Mucosa of descending colon (tissue), 3 donors: ENCODE measurements around the gene ATF6B. TPM values are rescaled to one million over a fixed set of nuclear protein-coding genes. Genes with fewer than 3 reads are reported as not detected.
A peak's percentile ranks its signal among the peaks of the same experiment; 100 is the strongest.
"Not testable (repeated sequence)": the region's sequence is repeated elsewhere in the genome, so short reads cannot be mapped to it uniquely, and the experiment has no call there.

Experiments used
- ATAC-seq: fragments of 200-7000 bp; cut with Tn5 transposase; one replicate; pipeline ENCODE4 v1.9.1; 2020; ENCODE audit warnings: mild to moderate bottlenecking, moderate library complexity
- DNase-seq, 3 donors: peaks; one replicate each; pipeline ENCODE4 v3.0.0-alpha.2; 2020
- H3K36me3 ChIP-seq: fragments of 200-600 bp; one replicate; pipeline ENCODE4 v1.8.0; 2021; ENCODE audit warnings: low read depth, mild to moderate bottlenecking
- H3K4me1 ChIP-seq: fragments of 200-600 bp; one replicate; pipeline ENCODE4 v1.8.0; 2021; ENCODE audit warnings: low read depth, mild to moderate bottlenecking
- H3K4me3 ChIP-seq: fragments of 200-600 bp; one replicate; pipeline ENCODE4 v1.8.0; 2021; ENCODE audit warnings: mild to moderate bottlenecking
- H3K9me3 ChIP-seq: fragments of 200-600 bp; one replicate; pipeline ENCODE4 v1.8.0; 2021; ENCODE audit warnings: mild to moderate bottlenecking
- intact Hi-C, 2 donors: fragments of 100-400 bp; cut with DNase I in 1 of 2; cut with micrococcal nuclease in 1 of 2; formaldehyde crosslinking; loops; one replicate each; pipeline versions ENCODE4 v1.11.0 to v1.11.1; 2022; cut with DNase I, micrococcal nuclease
- microRNA-seq: library from miRNA; unstranded; fragments of <30 nt; microRNA quantifications from one replicate; pipeline ENCODE4, GENCODE V29; 2019
- total RNA-seq, 3 donors: library from RNA; stranded (reverse); fragmentation: NEBNext Ultra II Directional in 2 of 3; extraction: Animal tissue kit (Norgen Biotek cat#: 25700) in 2 of 3; gene quantifications; one replicate each; pipeline versions ENCODE4 v1.2.1 to v1.2.4, GENCODE V29; 2021 to 2023
- TF ChIP-seq, protein P1 (sequence below): fragments of 200-600 bp; IDR thresholded peaks from one replicate; pipeline ENCODE4 v1.8.0; 2022; ENCODE audit warnings: antibody characterized with exemption, mild to moderate bottlenecking
- donor health status: DM: no; HTN: no; CAD: no; lungs with moderate emphysema.
- donor health status: DM: no; HTN: no; CAD: no.
- donor health status: DM: no; HTN: yes; CAD: no.

The ATF6B gene
- total RNA-seq, 3 donors from 2014 or later: 79.9 to 121 (median 97.4) TPM

DNA sequence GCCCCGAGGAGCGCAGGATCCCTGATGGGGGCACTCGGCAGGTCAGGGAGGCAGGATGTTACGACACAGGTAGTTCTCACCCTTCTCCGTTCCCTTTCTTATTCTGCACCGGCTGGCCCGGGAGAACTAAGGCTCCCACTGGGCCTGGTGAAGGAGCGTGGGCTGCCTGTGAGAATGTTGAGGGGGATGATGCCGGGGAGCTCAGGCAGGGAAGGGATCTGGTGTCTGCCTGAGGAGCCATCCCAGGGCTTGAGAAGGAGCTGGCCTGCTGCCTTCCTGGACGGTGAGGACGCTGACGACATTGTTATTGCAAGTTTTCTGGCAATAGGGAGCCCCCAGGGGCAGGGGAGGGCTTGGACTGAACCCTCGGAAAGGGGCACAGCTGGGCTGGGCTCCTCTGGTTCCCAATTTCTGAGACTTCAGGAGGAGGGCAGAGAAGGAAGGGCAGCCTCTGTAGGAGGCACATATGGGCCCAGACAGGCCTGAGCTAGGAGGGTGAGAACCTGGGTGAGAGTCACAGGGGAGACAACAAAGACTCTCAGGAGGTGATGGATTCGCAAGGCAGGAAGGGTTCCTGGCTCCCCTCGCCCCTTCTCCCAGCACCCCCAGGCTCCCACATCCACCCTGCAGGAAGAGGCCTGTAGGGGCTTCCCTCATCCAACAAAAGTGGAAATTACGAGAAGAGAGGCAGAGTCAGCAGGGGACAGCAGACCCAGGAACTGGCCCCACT, 57.1 kb downstream of the ATF6B start:
- intact Hi-C loops: no loop called here
- H3K4me1 ChIP-seq: no peaks in the 10 kb centered on the region
- H3K9me3 ChIP-seq: no peaks in the 10 kb centered on the region
- ATAC-seq (peak; percentile 36), DNase-seq (peak in 2 of 3 donors; percentile 15 to 53)
- H3K4me3 ChIP-seq: no peak overlapping the region
- TF ChIP-seq, protein P1, sequence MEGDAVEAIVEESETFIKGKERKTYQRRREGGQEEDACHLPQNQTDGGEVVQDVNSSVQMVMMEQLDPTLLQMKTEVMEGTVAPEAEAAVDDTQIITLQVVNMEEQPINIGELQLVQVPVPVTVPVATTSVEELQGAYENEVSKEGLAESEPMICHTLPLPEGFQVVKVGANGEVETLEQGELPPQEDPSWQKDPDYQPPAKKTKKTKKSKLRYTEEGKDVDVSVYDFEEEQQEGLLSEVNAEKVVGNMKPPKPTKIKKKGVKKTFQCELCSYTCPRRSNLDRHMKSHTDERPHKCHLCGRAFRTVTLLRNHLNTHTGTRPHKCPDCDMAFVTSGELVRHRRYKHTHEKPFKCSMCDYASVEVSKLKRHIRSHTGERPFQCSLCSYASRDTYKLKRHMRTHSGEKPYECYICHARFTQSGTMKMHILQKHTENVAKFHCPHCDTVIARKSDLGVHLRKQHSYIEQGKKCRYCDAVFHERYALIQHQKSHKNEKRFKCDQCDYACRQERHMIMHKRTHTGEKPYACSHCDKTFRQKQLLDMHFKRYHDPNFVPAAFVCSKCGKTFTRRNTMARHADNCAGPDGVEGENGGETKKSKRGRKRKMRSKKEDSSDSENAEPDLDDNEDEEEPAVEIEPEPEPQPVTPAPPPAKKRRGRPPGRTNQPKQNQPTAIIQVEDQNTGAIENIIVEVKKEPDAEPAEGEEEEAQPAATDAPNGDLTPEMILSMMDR: no peak
- H3K36me3 ChIP-seq: no peaks in the 10 kb centered on the region

DNA sequence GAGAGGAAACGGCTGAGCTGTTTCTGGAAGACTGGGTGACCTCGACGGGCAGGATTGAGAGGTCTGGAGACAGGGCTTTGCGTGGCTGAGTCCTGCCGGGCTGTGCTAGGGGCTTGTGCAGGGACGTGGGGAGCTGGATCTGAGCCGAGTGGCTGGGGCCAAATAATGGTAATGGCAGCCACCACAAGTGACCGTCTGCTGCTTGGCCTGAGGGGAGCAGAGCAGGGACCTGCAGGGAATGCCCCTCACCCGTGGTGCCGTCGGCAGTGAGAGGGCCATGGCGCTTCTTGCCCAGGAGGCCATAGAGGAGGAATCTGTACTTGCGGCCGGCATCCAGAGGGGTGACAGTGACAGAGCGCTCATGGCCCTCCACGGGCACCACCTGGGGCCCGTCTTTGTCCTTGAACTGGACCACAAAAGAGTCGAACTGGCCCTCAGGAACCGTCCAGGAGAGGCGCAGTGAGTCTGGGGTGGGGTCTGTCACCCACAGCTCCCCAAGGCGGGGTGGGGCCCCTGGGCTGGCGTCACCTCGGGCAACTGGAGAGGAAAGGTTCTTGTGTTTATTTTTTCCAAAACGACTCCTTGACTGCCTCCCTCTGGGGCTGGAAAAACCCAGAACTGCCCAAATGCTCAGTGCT, 58.0 kb downstream of the ATF6B start:
- TF ChIP-seq, protein P1: no peak
- Histone ChIP-seq H3K4me3 (no peak overlapping the region), H3K4me1 (no peaks in the 10 kb centered on the region), H3K36me3 (no peaks in the 10 kb centered on the region), H3K9me3 (no peaks in the 10 kb centered on the region)
- DNase-seq: peak in 1 of 3 donors; percentile 36
- no peak for ATAC-seq
- intact Hi-C loops: no loop called here

DNA sequence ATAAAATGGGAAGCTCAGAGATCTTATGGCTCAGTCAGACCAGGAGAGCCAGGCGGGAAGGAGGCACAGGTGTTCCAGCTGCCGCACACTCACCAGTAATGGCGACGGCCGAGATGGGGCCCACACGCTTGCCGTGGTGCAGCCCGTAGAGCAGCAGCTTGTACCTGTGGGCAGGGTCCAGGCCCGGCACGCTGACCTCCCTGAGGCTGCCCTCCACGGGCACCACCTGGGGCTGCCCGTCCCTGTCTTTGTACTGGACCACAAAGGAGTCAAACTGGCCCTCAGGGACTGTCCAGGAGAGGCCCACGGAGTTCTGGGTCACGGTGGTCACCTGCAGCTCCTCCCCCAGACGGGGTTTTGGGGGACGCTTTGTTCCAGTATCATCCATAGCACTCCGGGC, 58.6 kb downstream of the ATF6B start:
- DNase-seq: peak in 1 of 3 donors; percentile 31
- no peaks in the 10 kb centered on the region for H3K9me3 ChIP-seq
- intact Hi-C loops: no loop called here
- no peaks in the 10 kb centered on the region for H3K36me3 ChIP-seq
- no peaks in the 10 kb centered on the region for H3K4me1 ChIP-seq
- H3K4me3 ChIP-seq: no peak overlapping the region
- no peak for ATAC-seq
- TF ChIP-seq, protein P1: no peak

DNA sequence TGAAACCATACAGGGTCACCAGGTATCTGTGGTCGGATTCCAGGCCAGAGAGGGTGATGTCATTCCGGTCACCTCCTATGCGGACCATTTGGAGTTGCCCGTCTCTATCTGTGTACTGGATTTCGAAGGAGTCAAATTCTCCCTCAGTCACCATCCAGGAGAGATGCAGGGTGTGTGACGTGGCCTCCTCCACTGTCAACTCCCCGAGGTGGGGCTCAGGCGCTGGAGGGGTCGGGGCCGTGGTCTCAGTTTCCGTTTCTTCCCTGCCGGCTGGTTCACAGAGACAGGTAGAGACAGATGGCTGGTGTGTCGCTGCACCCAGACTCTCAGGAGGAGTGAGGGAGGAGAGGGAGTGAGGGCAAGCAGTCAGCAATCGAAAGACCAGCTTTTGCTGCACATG, 59.2 kb downstream of the ATF6B start:
- Histone ChIP-seq H3K4me1 (no peaks in the 10 kb centered on the region), H3K36me3 (no peaks in the 10 kb centered on the region), H3K9me3 (no peaks in the 10 kb centered on the region), H3K4me3 (no peak overlapping the region)
- intact Hi-C loops: no loop called here
- no peak for DNase-seq
- TF ChIP-seq, protein P1: no peak
- no peak for ATAC-seq

DNA sequence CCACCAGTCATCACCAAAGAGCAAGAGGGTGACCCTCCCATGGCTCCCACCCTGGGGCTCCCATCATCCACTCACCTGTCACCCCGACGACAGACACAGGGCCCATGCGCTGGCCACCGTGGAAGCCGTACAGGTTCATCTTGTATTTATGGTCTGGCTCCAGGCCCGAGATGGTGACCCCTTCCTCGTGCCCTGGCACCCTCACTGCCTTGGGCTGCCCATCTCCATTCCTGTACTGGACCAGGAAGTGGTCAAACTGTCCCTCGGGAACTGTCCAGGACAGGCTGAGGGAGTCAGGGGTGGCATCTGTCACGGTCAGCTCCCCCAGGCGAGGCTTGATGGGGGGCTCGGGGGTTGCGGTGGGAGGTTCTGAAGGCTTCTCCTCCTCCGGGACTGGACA, 59.7 kb downstream of the ATF6B start:
- DNase-seq: peak in 1 of 3 donors; percentile 22
- H3K4me3 ChIP-seq, H3K4me1 ChIP-seq, H3K9me3 ChIP-seq, ATAC-seq, intact Hi-C loops, H3K36me3 ChIP-seq: not testable (repeated sequence)

DNA sequence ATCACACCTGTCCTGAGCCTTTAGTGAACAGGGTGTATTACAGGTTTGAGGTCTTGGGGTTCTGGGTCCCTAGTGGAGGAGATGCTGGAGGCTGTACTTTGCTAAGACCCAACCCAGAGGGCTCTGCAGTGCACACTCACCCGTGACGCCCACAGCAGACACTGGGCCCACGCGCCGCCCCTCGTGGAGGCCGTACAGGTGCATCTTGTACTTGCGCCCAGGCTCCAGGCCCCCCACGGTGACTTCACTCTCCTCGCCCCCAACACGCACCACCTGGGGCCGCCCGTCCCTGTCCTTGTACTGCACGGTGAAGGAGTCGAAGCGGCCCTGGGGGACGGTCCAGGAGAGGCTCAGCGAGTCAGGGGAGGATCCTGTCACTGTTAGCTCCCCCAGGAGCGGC, 60.5 kb downstream of the ATF6B start:
- intact Hi-C loops, H3K4me1 ChIP-seq, H3K9me3 ChIP-seq, H3K36me3 ChIP-seq, H3K4me3 ChIP-seq, ATAC-seq, DNase-seq: not testable (repeated sequence)

Small RNA genes lying within 50 kb of the gene (microRNA-seq; reads per million reads assigned to microRNA genes)
- gene MIR6721: 1.4 reads per million

Other genes starting within 250 kb of the ATF6B start
- 100 to 1,000 TPM; 332 to 795 (median 740) TPM for gene SLC44A4, start 249.2 kb downstream of the ATF6B start, total RNA-seq
- 10 to 100 TPM; 29.6 to 50.1 (median 36.4) TPM for gene EHMT2, start 230.5 kb downstream of the ATF6B start, total RNA-seq
- 1 to 10 TPM; 2.3 to 6.2 (median 3.4) TPM for gene ZBTB12, start 226.2 kb downstream of the ATF6B start, total RNA-seq
- 10 to 100 TPM in 2 of 3 donors, 1 to 10 TPM in 1; 5.5 to 33.7 (median 17.9) TPM for gene C2, start 200.5 kb downstream of the ATF6B start, total RNA-seq
- gene CFB, start 182.2 kb downstream of the ATF6B start, total RNA-seq: 100 to 1,000 TPM in 1 of 3 donors, 10 to 100 TPM in 2; 34.5 to 178 (median 40.4) TPM
- gene NELFE, start 169.3 kb downstream of the ATF6B start, total RNA-seq: 10 to 100 TPM; 44.9 to 52.4 (median 51.8) TPM
- gene SKIC2, start 169.1 kb downstream of the ATF6B start, total RNA-seq: 10 to 100 TPM; 58.6 to 87.2 (median 81.2) TPM
- gene DXO, start 156.1 kb downstream of the ATF6B start, total RNA-seq: 10 to 100 TPM; 12.4 to 18.1 (median 15.8) TPM
- 100 to 1,000 TPM in 1 of 3 donors, 10 to 100 TPM in 2; 10.2 to 203 (median 56.0) TPM for gene C4A, start 146.2 kb downstream of the ATF6B start, total RNA-seq
- 100 to 1,000 TPM in 1 of 3 donors, 10 to 100 TPM in 1, 1 to 10 TPM in 1; 9.2 to 175 (median 51.0) TPM for gene C4B, start 113.5 kb downstream of the ATF6B start, total RNA-seq
- 1 to 10 TPM in 1 of 3 donors, under 1 TPM in 2; 0.93 to 2.1 (median 0.94) TPM for gene CYP21A2, start 89.8 kb downstream of the ATF6B start, total RNA-seq
- 10 to 100 TPM; 20.1 to 87.0 (median 36.9) TPM for gene TNXB, start 18.9 kb downstream of the ATF6B start, total RNA-seq
- gene FKBPL, start 2.0 kb upstream of the ATF6B start, total RNA-seq: 1 to 10 TPM; 5.0 to 6.8 (median 5.3) TPM
- gene PRRT1, start 23.7 kb upstream of the ATF6B start, total RNA-seq: 1 to 10 TPM in 2 of 3 donors, under 1 TPM in 1; 0.96 to 6.6 (median 2.0) TPM
- gene PPT2, start 25.9 kb upstream of the ATF6B start, total RNA-seq: 10 to 100 TPM; 16.8 to 37.2 (median 34.4) TPM
- gene EGFL8, start 36.3 kb upstream of the ATF6B start, total RNA-seq: 10 to 100 TPM; 16.9 to 32.1 (median 21.5) TPM
- 10 to 100 TPM; 49.0 to 60.1 (median 56.2) TPM for gene AGPAT1, start 47.8 kb upstream of the ATF6B start, total RNA-seq
- 100 to 1,000 TPM in 1 of 3 donors, 10 to 100 TPM in 2; 79.0 to 114 (median 85.0) TPM for gene RNF5, start 50.2 kb upstream of the ATF6B start, total RNA-seq
- 1 to 10 TPM; 5.3 to 8.1 (median 6.3) TPM for gene AGER, start 56.0 kb upstream of the ATF6B start, total RNA-seq
- gene PBX2, start 62.0 kb upstream of the ATF6B start, total RNA-seq: 10 to 100 TPM; 49.4 to 97.7 (median 53.9) TPM
- 10 to 100 TPM in 1 of 3 donors, 1 to 10 TPM in 2; 6.6 to 14.7 (median 9.9) TPM for gene GPSM3, start 64.4 kb upstream of the ATF6B start, total RNA-seq
- gene NOTCH4, start 95.8 kb upstream of the ATF6B start, total RNA-seq: 10 to 100 TPM in 1 of 3 donors, 1 to 10 TPM in 2; 1.5 to 10.5 (median 4.0) TPM
- not detected for gene TSBP1, start 243.7 kb upstream of the ATF6B start, total RNA-seq